WTC11 (cell line): ENCODE data around the gene ATP5F1D. TPM values are rescaled to one million over a fixed set of nuclear protein-coding genes. Genes with fewer than 3 reads are reported as not detected.

Experiments
- AR ChIP-seq: fragments of 250-450 bp; sonication (Bioruptor Pico); IDR thresholded peaks from 2 replicates; pipeline ENCODE4 v1.9.0; 2021; ENCODE audit warnings: mild to moderate bottlenecking
- ATF2 ChIP-seq: sonication (generic); formaldehyde crosslinking; IDR thresholded peaks from 2 replicates; pipeline ENCODE4 v1.8.1; 2022; ENCODE audit warnings: low read depth, missing genetic modification reagents, borderline replicate concordance
- E2F4 ChIP-seq: sonication (generic); formaldehyde crosslinking; IDR thresholded peaks from 2 replicates; pipeline ENCODE4 v1.8.1; 2022; ENCODE audit warnings: low read depth, mild to moderate bottlenecking, moderate library complexity, missing genetic modification reagents, borderline replicate concordance
- E2F5 ChIP-seq: sonication (generic); formaldehyde crosslinking; IDR thresholded peaks from 2 replicates; pipeline ENCODE4 v1.8.1; 2022; ENCODE audit warnings: mild to moderate bottlenecking, moderate library complexity, missing genetic modification reagents
- ERG ChIP-seq: fragments of 250-450 bp; sonication (Bioruptor Pico); IDR thresholded peaks from 2 replicates; pipeline ENCODE4 v1.8.0; 2021; ENCODE audit warnings: mild to moderate bottlenecking
- ETV6 ChIP-seq: sonication (generic); formaldehyde crosslinking; IDR thresholded peaks from 2 replicates; pipeline ENCODE4 v1.8.1; 2022; ENCODE audit warnings: mild to moderate bottlenecking, missing genetic modification reagents
- FOXK1 ChIP-seq: sonication (generic); formaldehyde crosslinking; IDR thresholded peaks from 2 replicates; pipeline ENCODE4 v1.8.0; 2022; ENCODE audit warnings: mild to moderate bottlenecking, moderate library complexity, missing genetic modification reagents
- GRHL2 ChIP-seq: fragments of 250-450 bp; sonication (Bioruptor Pico); IDR thresholded peaks from 2 replicates; pipeline ENCODE4 v1.8.0; 2022; ENCODE audit warnings: mild to moderate bottlenecking, moderate library complexity; ENCODE audit not compliant: insufficient replicate concordance, severe bottlenecking
- GTF2I ChIP-seq: fragments of 250-450 bp; sonication (Bioruptor Pico); conservative IDR thresholded peaks from 2 replicates; pipeline ENCODE4 v1.4.0; 2021; ENCODE audit warnings: mild to moderate bottlenecking
- KAT7 ChIP-seq: sonication (generic); formaldehyde crosslinking; IDR thresholded peaks from 2 replicates; pipeline ENCODE4 v1.8.1; 2023; ENCODE audit warnings: missing genetic modification reagents, mild to moderate bottlenecking, borderline replicate concordance
- NFE2L1 ChIP-seq: sonication (generic); formaldehyde crosslinking; IDR thresholded peaks from 2 replicates; pipeline ENCODE4 v1.8.1; 2023; ENCODE audit warnings: missing genetic modification reagents
- NR1H2 ChIP-seq: sonication (generic); formaldehyde crosslinking; IDR thresholded peaks from 2 replicates; pipeline ENCODE4 v1.9.0; 2021; ENCODE audit warnings: mild to moderate bottlenecking, moderate library complexity, missing genetic modification reagents
- NR2C2 ChIP-seq: sonication (generic); formaldehyde crosslinking; IDR thresholded peaks from 2 replicates; pipeline ENCODE4 v1.8.0; 2022; ENCODE audit warnings: mild to moderate bottlenecking, missing genetic modification reagents
- NR3C1 ChIP-seq: sonication (generic); formaldehyde crosslinking; conservative IDR thresholded peaks from 2 replicates; pipeline ENCODE4 v1.8.1; 2023; ENCODE audit warnings: low read depth, mild to moderate bottlenecking, missing genetic modification reagents
- RELA ChIP-seq: sonication (generic); formaldehyde crosslinking; IDR thresholded peaks from 2 replicates; pipeline ENCODE4 v1.8.1; 2022; ENCODE audit warnings: missing genetic modification reagents, mild to moderate bottlenecking, borderline replicate concordance
- TP53 ChIP-seq: sonication (generic); formaldehyde crosslinking; IDR thresholded peaks from 2 replicates; pipeline ENCODE4 v1.8.1; 2023; ENCODE audit warnings: mild to moderate bottlenecking, missing genetic modification reagents
- ZMAT4 ChIP-seq: fragments of 250-450 bp; sonication (Bioruptor Pico); IDR thresholded peaks from 2 replicates; pipeline ENCODE4 v1.9.0; 2021; ENCODE audit warnings: mild to moderate bottlenecking
- ZNF138 ChIP-seq: sonication (generic); formaldehyde crosslinking; conservative IDR thresholded peaks from 2 replicates; pipeline ENCODE4 v1.8.1; 2022; ENCODE audit warnings: mild to moderate bottlenecking, moderate library complexity, missing genetic modification reagents
- ZNF423 ChIP-seq: fragments of 250-450 bp; sonication (Bioruptor Pico); IDR thresholded peaks from 2 replicates; pipeline ENCODE4 v2.1.2; 2022; ENCODE audit warnings: mild to moderate bottlenecking, moderate library complexity
- ZNF671 ChIP-seq: fragments of 250-450 bp; sonication (Bioruptor Pico); IDR thresholded peaks from 2 replicates; pipeline ENCODE4 v1.8.0; 2021; ENCODE audit warnings: mild to moderate bottlenecking
- total RNA-seq: library from RNA; stranded (reverse); gene quantifications from 3 replicates; pipeline ENCODE4 v1.2.3, GENCODE V29; 2021
- TF ChIP-seq, protein P1 (sequence below): fragments of 250-450 bp; sonication (Bioruptor Pico); conservative IDR thresholded peaks from 2 replicates; pipeline ENCODE4 v1.9.0; 2021; ENCODE audit warnings: mild to moderate bottlenecking
- TF ChIP-seq, protein P2 (sequence below): sonication (generic); formaldehyde crosslinking; conservative IDR thresholded peaks from 2 replicates; pipeline ENCODE4 v1.8.1; 2023; ENCODE audit warnings: mild to moderate bottlenecking, low read depth, missing genetic modification reagents, moderate library complexity
- TF ChIP-seq, protein P3 (sequence below): sonication (generic); formaldehyde crosslinking; IDR thresholded peaks from 2 replicates; pipeline ENCODE4 v1.8.0; 2022; ENCODE audit warnings: mild to moderate bottlenecking, missing genetic modification reagents

ATP5F1D gene
- total RNA-seq, 1 experiment from 2014 or later = 277 TPM

GRCh38 chr19:1205114-1206099 is 36.1 kb upstream of the ATP5F1D start, which contains the start of gene STK11 (continued):
- no peak for TF ChIP-seq ZMAT4
- TF ChIP-seq, protein P1, sequence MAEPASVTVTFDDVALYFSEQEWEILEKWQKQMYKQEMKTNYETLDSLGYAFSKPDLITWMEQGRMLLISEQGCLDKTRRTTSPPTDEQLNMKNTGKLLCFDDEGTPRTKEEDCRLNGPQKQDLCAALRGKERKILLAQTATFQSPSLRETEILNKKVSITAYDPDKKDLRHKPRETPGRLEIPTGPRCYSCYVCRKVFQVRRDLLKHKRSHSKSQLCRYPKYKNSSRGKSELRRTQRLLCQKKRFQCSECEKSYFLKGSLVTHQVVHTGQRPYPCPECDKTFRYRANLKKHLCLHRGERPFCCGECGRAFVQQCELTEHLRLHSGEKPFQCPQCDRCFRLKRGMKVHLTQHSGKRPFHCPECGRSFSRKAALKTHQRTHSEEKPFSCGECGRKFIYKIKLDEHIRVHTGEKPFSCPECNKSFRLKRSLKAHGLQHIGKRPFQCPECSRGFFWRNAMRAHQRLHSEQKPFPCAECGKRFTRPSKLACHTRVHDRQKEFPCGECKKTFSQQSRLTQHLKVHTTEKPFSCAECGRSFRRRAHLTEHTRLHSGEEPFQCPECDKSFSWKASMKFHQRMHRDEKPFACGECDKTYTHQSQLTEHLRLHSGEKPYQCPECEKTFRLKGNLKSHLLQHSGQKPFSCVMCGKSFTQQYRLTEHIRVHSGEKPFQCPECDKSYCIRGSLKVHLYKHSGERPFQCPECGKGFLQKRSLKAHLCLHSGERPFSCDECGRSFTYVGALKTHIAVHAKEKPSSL (CRISPR knock-in tag) = no peak
- no peak for TF ChIP-seq RELA (CRISPR knock-in tag)
- TF ChIP-seq ZNF423 (CRISPR knock-in tag) = no peak
- no peak for TF ChIP-seq NR1H2 (CRISPR knock-in tag)
- no peak; the same call in 1 of the 2 replicates for TF ChIP-seq E2F4 (CRISPR knock-in tag)
- no peak for TF ChIP-seq ERG
- no peak for TF ChIP-seq GTF2I (CRISPR knock-in tag)
- TF ChIP-seq FOXK1 (CRISPR knock-in tag) = peak; percentile 98
- peak; percentile 79 for TF ChIP-seq E2F5 (CRISPR knock-in tag)
- no peak for TF ChIP-seq ZNF138 (CRISPR knock-in tag)
- TF ChIP-seq GRHL2 (CRISPR knock-in tag) = no peak
- TF ChIP-seq ETV6 = peak; percentile 58; the same call in 1 of the 2 replicates
- TF ChIP-seq, protein P2, sequence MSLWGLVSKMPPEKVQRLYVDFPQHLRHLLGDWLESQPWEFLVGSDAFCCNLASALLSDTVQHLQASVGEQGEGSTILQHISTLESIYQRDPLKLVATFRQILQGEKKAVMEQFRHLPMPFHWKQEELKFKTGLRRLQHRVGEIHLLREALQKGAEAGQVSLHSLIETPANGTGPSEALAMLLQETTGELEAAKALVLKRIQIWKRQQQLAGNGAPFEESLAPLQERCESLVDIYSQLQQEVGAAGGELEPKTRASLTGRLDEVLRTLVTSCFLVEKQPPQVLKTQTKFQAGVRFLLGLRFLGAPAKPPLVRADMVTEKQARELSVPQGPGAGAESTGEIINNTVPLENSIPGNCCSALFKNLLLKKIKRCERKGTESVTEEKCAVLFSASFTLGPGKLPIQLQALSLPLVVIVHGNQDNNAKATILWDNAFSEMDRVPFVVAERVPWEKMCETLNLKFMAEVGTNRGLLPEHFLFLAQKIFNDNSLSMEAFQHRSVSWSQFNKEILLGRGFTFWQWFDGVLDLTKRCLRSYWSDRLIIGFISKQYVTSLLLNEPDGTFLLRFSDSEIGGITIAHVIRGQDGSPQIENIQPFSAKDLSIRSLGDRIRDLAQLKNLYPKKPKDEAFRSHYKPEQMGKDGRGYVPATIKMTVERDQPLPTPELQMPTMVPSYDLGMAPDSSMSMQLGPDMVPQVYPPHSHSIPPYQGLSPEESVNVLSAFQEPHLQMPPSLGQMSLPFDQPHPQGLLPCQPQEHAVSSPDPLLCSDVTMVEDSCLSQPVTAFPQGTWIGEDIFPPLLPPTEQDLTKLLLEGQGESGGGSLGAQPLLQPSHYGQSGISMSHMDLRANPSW (CRISPR knock-in tag) = no peak
- TF ChIP-seq TP53 (CRISPR knock-in tag) = no peak
- peak; percentile 71 for TF ChIP-seq NR2C2 (CRISPR knock-in tag)
- TF ChIP-seq, protein P3, sequence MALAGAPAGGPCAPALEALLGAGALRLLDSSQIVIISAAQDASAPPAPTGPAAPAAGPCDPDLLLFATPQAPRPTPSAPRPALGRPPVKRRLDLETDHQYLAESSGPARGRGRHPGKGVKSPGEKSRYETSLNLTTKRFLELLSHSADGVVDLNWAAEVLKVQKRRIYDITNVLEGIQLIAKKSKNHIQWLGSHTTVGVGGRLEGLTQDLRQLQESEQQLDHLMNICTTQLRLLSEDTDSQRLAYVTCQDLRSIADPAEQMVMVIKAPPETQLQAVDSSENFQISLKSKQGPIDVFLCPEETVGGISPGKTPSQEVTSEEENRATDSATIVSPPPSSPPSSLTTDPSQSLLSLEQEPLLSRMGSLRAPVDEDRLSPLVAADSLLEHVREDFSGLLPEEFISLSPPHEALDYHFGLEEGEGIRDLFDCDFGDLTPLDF (CRISPR knock-in tag) = no peak
- no peak for TF ChIP-seq NFE2L1
- no peak for TF ChIP-seq ATF2
- TF ChIP-seq KAT7 (CRISPR knock-in tag) = no peak
- no peak for TF ChIP-seq NR3C1 (CRISPR knock-in tag)
- TF ChIP-seq AR (CRISPR knock-in tag) = no peak
- no peak for TF ChIP-seq ZNF671 (CRISPR knock-in tag)
